ENCODE results near the gene HACD3. TPM values are rescaled to one million over a fixed set of nuclear protein-coding genes. Genes with fewer than 3 reads are reported as not detected.

The HACD3 gene
- total RNA-seq, 1 experiment from 2014 or later: 133 TPM

DNA sequence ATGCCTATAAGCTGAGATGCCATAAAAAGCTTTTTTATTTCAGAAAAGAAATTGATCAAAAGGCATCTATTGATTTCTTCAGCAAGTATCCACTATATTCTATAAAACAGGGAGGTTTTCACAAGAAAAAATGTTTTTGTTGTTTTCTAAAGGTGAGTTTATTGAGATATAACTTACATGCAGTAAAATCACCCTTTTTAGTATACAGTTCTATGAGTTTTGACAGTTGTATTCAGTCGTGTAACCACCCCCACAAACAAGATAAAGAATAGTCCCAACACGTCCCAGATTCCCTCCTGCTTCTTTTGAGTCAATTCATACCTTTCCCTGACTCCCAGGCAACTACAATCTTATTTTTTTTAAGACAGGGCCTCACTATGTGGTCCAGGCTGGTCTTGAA is 72.9 kb downstream of the HACD3 start:
- H4K8ac ChIP-seq (replicated peaks; ENCODE audit: insufficient read length, low read depth, low read length): no peak overlapping the region
- no peak for DNase-seq
- H2AK5ac ChIP-seq (ENCODE audit: insufficient read length, low read length): no peak overlapping the region
- no peaks in the 10 kb centered on the region for H3K4me1 ChIP-seq (ENCODE audit: insufficient read depth, low read length)
- H3K27me3 ChIP-seq (ENCODE audit: insufficient read depth, low read length): no peaks in the 10 kb centered on the region
- no CpG with 5 or more reads among the region's 2 CpGs for WGBS (ENCODE audit: extremely low coverage, insufficient read length, low lambda C conversion rate)
- H2AFZ ChIP-seq (ENCODE audit: low read length): no peak overlapping the region
- H4K5ac ChIP-seq (ENCODE audit: insufficient read length, low read depth, low read length): no peak overlapping the region
- H3K14ac ChIP-seq (ENCODE audit: insufficient read depth, low read length): no peak overlapping the region
- H3K9me3 Mint-ChIP-seq: no peaks in the 10 kb centered on the region
- no peak overlapping the region for H2BK5ac ChIP-seq (ENCODE audit: insufficient read length, low read length)
- no peak overlapping the region for H4K91ac ChIP-seq (ENCODE audit: insufficient read length, low read depth, low read length)
- no peaks in the 10 kb centered on the region for H3K9me3 ChIP-seq (ENCODE audit: control insufficient read depth, low read depth, low read length)
- H3K4me2 ChIP-seq (ENCODE audit: insufficient read depth, insufficient read length, low read length): no peak overlapping the region
- no peak overlapping the region for H2BK15ac ChIP-seq (ENCODE audit: low read depth, low read length)
- peaks cover 0 to 51% (median 47%) of the 10 kb centered on the region in 3 experiments; a peak in 6 of 7 replicates for H3K36me3 Mint-ChIP-seq (ENCODE audit: insufficient read depth in 1 of 3, low read depth in 3 of 3)
- TF ChIP-seq, protein P1, sequence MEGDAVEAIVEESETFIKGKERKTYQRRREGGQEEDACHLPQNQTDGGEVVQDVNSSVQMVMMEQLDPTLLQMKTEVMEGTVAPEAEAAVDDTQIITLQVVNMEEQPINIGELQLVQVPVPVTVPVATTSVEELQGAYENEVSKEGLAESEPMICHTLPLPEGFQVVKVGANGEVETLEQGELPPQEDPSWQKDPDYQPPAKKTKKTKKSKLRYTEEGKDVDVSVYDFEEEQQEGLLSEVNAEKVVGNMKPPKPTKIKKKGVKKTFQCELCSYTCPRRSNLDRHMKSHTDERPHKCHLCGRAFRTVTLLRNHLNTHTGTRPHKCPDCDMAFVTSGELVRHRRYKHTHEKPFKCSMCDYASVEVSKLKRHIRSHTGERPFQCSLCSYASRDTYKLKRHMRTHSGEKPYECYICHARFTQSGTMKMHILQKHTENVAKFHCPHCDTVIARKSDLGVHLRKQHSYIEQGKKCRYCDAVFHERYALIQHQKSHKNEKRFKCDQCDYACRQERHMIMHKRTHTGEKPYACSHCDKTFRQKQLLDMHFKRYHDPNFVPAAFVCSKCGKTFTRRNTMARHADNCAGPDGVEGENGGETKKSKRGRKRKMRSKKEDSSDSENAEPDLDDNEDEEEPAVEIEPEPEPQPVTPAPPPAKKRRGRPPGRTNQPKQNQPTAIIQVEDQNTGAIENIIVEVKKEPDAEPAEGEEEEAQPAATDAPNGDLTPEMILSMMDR (conservative IDR thresholded peaks at IDR 0.05): no peak
- H3K4me1 Mint-ChIP-seq: no peaks in the 10 kb centered on the region
- no peaks in the 10 kb centered on the region for H3K79me1 ChIP-seq (ENCODE audit: insufficient read depth, low read depth, low read length, poor library complexity, severe bottlenecking)
- no peak overlapping the region for H2BK12ac ChIP-seq (ENCODE audit: insufficient read length, low read depth, low read length)
- H3K9ac ChIP-seq (ENCODE audit: extremely low read depth, insufficient read length, low read length): no peak overlapping the region
- no peak overlapping the region for H2BK20ac ChIP-seq (ENCODE audit: low read depth, low read length, poor library complexity, severe bottlenecking)
- H3K18ac ChIP-seq (ENCODE audit: insufficient read length, low read depth, low read length): no peak overlapping the region
- no peaks in the 10 kb centered on the region for H4K20me1 ChIP-seq (ENCODE audit: control insufficient read depth, insufficient read depth, insufficient read length)
- no peak overlapping the region for H3K4me3 Mint-ChIP-seq
- no peaks in the 10 kb centered on the region for H3K27me3 Mint-ChIP-seq (ENCODE audit: low read depth)
- no peak overlapping the region for H2BK120ac ChIP-seq (ENCODE audit: low read depth, low read length, poor library complexity, severe bottlenecking)
- H3K56ac ChIP-seq (ENCODE audit: insufficient read length, low read depth, low read length): no peak overlapping the region
- H3K23ac ChIP-seq (ENCODE audit: insufficient read length, low read depth, low read length): no peak overlapping the region
- H3K23me2 ChIP-seq (ENCODE audit: insufficient read length, low read depth, low read length, poor library complexity, severe bottlenecking): no peaks in the 10 kb centered on the region
- H3K79me2 ChIP-seq (ENCODE audit: insufficient read depth, low read length): no peaks in the 10 kb centered on the region
- no peak overlapping the region for H3K4ac ChIP-seq (ENCODE audit: low read depth, low read length)
- H3K27ac Mint-ChIP-seq: no peak overlapping the region
- H3K27ac ChIP-seq (ENCODE audit: insufficient read length, low read depth, low read length): no peak overlapping the region
- H3T11ph ChIP-seq (ENCODE audit: low read length): no peak overlapping the region

Measured in H9 (cell line).